8988T (cell line): ENCODE results near the gene UBXN2A.

Experiments used
- DNase-seq: peaks from one replicate; pipeline ENCODE4 v3.0.0; 2011

UBXN2A gene, protein sequence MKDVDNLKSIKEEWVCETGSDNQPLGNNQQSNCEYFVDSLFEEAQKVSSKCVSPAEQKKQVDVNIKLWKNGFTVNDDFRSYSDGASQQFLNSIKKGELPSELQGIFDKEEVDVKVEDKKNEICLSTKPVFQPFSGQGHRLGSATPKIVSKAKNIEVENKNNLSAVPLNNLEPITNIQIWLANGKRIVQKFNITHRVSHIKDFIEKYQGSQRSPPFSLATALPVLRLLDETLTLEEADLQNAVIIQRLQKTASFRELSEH

DNA sequence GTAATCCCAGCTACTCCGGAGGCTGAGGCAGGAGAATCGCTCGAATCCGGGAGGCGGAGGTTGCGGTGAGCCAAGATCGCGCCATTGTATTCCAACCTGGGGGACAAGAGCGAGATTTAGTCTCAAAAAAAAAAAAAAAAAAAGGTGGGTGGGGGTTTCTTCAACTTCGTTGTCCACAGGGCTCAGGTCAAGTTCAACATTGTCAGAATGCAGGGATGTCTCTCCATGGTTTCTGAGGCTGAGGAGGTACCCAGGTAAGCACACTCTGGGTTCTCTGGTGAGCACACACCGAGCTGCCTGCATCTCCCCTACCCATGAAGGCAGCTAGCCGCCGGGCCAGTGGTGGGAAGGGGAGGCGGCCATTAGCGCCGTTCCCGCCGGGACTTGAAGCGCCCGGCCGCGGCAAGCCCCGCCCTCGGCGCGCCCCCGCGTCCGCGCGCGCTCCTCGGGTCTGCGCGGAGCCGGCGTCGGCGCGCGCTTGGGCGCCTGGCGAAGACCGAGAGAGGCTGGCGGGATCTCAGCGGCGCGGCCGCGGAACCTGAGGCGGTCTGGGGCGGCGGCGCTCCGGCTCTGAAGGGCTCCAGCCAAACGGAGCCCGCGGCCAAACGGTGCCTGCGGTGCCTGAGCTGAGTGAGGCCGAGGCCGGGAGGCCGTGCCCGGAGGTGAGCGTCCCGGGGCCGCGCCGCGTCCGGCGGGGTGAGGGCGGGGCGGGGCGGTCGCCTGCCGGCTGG, at the start of gene UBXN2A:
Gene UBXN2A (plus strand): TSS at position 477 of the 731 bp plus-strand sequence. CDS start 17,852 bp downstream, outside the sequence.
- peak; percentile 82 for DNase-seq

DNA sequence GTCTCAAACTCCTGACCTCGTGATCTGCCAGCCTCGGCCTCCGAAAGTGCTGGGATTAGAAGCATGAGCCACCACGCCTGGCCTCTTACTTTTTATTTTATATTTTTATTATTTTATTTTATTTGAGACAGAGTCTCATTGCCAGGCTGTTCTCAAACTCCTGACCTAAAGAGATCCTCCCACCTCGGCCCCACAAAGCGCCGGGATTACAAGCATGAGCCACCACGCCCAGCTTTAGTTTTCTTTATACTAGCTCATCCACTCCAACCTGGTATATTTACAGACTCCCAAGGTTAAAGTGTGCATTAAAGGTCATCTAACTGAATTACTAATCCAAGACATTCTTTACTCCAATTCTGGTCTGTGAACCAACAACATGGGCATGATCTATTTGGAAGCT, 40.1 kb upstream of the UBXN2A start:
- DNase-seq, result no peak

DNA sequence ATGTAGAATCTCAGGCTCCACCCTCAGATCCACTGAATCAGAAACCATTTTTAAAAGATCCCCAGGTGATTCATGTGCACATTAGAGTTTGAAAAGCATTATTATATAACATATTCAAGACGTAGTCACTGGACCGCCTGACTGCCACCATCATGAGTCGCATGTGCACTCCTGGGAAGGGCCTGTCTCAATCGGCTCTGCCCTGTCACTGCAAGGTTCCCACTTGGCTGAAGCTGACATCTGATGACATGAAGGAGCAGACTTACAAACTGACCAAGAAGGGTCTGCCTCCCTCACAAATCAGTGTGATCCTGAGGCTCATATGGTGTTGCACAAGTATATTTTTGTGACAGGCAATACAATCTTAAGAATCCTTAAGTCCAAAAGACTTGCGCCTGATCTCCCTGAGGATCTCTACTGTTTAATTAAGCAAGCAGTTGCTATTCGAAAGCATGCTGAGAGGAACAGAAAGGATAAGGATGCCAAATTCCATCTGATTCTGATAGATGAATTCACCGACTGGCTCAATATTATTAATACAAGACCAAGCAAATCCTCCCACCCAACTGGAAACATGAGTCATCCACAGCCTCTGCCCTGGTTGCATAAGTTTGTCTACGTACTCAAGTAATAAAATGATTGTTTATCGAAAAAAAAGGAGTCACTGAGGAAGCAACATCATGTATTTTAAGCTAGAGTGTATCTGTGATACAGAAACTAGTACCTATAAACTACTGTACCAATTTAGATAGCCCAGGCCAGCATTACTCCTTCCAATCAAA, 39.5 kb upstream of the UBXN2A start:
- no peak for DNase-seq

DNA sequence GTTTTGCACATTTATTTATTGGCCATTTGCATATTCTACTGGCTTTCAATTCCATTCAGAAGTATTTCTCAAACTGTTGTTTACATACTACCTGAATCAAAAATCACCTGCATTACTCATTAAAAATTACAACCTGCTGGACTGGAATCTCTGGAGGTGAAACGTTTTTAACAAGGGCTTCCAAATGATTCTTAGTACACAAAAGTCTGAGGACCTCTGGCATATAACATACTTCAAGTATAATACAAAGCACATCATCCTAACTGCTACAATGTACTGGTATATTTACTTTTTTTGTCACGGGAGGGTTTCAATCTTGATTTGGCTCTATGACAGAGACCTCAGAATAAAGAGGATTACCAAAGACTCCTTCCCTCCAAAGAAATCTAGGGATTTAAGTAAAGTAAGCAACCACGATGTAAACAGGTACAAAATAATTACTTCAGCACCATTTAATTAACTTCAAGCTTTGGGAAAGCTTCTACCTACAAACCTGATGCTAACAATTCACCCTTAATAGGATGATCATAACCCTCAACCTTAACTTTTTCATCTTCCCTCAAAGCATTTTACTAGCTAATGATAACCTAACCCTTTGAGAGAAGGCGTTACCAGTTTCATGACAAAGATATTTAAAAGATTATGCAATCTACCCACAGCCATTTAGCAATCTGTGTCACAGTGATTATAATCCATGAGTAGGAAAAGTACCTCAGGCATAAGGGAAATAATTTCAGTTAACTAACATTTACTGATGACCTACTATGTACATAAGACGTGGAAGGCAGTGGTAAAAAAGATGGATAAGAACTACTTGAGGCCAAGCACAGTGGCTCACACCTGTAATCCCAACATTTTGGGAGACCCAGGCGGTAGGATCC, 38.1 kb upstream of the UBXN2A start:
- DNase-seq, result no peak

DNA sequence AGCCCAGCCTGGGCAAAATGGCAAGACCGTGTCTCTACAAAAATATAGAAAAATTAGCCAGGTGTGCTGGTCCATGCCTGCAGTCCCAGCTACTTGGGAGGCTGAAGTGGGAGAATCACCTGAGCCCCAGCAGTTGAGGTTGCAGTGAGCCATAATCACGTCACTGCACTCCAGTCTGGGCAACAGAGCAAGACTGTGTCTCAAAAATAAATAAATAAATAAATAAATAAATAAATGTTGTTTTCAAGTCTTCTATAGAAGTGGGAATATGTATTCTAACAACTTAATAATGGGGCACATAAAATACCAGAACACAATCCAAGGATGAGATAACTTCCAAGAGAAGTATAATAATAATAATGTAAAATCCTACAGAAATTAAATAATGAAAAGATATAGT, 37.2 kb upstream of the UBXN2A start:
- DNase-seq, result no peak

DNA sequence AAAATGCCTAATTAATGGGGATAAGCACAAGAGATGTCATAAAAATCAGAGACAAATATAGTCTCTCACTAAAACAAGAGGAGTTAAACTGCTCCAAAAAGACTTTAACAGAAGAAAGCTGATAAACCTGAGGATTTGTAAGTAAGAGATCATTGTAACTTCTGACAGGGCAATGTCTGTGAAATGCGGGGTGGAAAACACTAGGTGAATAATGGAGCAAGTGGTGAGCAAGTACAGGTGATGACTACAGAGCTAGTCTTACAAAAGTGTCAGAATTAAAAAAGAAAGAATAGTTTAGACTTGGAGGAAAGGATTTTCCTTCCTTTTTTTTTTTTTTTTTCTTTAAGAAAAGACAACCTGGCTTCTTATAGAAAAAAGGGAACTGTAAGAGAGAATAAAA, 36.0 kb upstream of the UBXN2A start:
- DNase-seq, result no peak

DNA sequence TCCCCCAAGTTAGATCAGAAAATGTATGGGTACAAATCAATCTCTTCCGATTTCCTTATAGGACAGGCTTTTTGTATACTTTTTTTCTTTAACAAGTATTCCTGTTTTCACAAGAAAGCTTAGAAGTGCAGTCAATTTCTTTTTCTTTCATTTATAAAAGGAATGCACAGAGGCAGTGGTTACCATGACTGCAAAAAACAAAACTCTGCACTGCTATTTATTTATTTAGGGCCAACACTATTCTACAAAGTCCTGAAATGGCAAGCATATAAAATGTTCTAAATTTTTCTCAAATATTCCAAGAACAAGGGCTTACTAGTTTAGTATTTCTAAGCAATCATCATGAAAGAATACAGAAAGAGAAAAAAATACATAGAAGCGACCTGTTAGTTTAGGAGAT, 35.6 kb upstream of the UBXN2A start:
- DNase-seq, result no peak

DNA sequence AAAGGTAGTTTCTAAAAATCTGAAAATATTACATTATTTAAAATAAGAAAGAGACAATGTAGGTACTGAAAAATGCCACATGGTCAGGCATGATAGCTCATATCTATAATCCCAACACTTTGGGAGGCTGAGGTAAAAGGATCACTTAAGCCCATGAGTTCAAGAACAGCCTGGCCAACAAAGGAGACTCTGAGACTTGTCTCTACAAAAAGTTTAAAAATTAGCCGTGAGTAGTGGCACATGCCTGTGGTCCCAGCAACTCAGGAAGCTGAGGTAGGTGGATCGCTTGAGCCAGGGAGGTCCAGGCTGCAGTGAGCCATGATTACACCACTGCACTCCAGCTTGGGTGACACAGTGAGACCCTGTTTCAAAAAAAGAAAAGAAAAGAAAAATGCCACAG, 35.1 kb upstream of the UBXN2A start:
- no peak for DNase-seq

DNA sequence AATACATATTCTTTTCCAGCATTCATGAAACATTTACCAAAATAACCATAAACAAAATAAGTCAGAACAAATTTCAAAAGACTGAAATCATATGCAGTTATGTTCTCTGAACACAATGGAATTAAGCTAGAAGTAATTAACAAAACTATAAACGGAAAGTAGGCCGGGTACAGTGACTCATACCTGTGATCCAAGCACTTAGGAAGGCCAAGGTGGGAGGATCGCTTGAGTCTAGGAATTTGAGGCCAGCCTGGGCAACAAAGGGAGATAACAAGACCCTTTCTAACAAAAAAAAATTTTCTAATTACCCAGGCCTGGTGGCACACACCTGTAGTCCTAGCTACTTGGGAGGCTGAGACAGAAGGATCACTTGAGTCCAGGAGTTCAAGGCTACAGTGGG, 28.2 kb upstream of the UBXN2A start:
- DNase-seq, result no peak

DNA sequence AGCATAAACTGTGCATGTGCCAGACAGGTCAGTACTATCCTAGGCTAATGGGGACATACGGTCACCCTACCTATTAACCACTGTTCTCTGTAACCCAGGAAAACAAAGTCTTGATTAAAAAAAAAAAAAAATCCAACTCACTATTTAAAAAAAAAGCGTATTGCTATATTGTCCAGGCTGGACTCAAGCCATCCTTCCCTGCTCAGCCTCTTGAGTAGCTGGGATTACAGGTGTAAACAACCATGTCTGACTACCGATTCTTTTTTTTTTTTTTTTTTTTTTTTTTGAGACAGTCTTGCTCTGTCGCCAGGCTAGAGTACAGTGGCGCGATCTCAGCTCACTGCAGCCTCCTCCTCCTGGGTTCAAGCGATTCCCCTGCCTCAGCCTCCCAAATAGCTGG, 24.9 kb upstream of the UBXN2A start:
- DNase-seq, result no peak

DNA sequence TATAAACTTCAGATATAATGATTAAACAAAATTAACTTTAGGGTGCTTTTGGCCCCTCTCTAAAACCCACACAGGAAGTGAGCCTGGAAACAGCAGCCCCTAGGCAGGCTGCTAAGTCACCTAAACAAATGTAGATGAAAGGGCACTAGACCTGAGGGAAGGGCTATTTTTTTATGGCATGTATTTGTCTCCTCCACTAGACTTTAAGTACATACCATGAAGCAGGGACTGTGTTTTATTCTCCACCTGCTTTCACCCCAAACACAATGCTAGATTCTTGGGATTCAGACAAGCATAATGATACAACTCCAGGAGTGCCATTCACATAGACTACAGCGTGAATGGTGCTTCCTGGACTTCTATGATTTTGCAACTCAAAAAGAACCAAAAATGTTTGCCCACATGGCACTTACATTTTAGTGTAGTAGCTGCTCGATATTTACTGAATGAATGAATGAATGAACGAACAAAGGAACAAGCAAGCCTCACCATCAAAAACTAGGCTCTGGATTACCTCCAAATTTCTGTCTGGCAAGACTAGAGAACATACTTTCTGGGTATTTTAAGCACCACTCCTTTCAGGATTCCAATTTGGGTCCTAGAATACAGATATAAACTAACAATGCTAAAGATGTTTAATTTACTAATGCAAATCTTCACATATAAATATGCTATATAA, 23.4 kb upstream of the UBXN2A start:
- no peak for DNase-seq

DNA sequence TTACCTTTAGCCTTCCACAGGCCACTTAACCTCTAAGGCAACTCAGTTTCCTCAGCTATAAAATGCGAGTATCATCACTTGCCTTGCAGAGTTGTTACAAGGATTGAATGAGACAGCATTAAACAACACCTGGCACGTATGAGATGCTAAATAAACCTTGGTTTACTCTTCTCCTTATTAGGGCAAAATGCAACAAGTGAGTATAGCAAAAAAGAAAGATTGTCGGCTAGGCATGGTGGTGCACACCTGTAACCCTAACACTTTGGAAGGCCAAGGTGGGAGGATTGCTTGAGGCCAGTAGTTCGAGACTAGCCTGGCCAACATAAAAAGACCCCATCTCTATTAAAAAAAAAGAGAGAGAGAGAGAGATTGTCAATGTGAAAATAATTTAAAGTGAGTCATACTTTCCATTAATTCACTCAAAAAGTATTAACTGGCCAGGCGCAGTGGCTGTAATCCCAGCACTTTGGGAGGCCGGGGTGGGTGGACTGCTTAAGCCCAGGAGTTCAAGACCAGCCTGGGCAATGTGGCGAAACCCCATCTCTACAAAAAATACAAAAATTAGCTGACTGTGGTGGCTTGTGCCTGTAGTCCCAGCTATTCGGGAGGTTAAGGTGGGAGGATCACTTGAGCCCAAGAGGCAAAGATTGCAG, 21.3 kb upstream of the UBXN2A start:
- no peak for DNase-seq

DNA sequence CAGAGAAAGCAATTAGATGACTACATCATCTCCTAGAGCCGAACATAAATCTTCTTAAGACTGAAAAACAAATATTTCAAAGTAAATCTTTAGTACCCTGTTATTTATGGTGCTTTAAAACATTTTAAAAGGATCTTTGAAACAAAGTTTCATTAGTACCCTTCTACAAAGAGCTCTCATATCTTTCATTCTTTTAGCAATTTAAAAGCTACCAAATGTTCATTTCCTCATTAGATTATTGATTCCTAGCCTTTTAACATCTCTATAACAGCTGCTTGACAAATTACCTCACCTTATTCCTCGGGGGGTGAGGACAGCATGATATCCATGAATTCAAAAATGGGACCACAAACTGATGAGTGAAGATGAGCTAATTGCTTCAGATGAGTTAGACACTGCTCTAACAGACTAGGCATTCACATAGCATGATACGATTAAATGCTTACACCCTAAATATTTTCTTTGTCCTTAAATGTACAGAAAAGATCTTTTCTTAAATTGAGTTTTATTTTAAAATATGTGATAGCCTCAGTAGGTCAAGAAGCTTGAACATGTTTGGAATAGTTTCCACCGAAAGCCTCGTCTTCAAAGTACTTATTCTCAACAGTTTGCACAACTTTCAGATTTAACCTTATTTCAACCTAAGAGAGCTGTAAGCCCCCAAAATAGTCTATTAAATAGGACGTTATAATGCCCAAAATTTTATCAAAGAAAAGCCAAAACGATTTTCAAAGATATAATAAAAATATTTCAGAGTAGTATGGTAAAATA, 15.5 kb upstream of the UBXN2A start:
- no peak for DNase-seq

DNA sequence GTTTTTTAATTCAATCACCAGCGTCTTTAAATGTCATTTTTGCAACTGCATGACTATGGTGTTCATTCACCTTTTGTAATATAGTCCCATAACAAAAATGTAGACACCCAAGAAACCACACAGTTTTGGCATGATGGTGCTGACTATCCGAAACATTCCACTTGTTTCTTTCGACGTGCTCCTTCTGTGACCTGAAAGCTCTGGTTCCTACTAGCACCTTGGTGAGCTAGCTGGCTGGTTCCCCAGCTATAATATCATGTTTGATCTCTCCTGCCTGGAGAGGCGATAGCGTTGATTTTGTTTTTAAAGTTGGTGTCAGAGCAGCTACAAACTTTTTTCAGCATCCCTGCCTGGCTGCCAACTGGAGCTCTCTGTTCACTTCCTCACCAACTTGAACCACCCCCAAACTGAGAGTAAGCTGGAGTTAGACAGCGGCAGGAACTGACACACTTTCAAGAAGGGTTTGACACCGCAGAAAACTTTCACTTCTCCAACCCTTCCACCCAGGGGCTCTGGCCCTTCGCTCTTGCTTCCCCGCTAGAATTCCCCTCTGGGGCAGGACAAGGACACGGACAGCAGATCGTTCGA, 14.5 kb upstream of the UBXN2A start:
- no peak for DNase-seq

DNA sequence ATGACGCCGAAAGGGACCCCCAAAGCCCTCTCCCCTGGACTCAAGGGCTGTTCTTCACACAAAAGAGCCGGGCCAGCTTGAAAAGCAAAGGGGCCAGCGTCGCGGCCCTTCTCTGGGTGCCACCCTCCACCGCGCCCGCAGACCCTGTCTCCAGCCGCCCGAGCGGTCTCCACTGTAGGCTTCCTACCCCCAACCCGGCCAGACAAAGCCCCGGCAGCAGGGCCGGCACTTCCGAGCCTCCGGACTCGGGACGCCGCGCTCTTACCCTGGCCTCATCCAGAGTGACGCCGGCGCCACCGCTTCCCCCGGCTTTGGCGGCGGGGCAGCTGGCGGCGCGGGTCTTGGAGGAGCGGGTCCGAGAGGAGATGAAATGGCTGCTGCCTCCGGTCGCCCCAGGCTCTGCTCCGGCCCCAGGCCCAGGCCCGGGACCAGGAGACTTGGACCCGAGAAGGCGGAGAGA, 13.9 kb upstream of the UBXN2A start:
- DNase-seq, result no peak

DNA sequence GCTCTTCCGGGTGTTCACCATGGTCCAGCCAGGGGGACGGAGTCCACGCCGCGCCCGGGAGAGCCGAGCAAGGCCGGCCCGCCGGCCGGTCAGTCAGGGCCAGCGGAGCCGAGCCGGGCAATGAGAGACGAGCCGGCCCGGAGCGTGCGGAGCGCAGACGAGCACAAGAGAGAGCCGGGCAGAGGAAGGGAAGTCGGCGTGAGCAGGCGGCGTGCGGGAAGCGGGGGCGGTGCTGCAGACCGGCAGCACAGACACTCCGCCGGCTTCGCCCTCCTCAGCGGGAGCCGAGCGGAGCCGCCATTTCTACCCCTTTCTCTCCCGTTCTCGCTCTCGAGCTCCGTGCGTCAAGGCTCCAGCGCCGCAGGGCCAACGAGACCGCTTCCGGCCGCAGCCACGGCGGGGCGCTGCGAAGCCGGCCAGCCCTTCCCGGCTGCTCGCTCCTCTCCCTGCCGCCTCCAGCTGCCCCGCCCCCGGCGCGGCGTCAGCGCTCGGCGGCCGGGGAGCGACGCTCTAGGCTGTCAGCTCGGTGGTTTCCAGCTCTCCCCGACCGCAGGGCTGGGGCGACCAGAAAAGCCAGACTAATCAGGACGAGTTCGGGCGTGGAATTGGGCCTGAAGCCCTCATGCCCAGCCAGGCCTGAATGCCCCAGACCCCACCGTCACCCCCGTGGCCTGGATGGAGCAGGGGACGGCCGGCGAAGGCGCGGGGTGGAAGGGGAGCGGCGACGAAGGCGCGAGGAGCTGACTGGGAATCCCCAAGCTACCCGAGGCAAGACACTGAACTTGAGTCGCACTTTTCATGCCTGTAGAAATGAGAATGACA, 13.3 kb upstream of the UBXN2A start, which contains the start of gene ATAD2B:
Gene ATAD2B (minus strand): TSS at position 374 of the 822 bp plus-strand sequence. CDS start 353 bp downstream, at position 21.
- peak; percentile 74 for DNase-seq

DNA sequence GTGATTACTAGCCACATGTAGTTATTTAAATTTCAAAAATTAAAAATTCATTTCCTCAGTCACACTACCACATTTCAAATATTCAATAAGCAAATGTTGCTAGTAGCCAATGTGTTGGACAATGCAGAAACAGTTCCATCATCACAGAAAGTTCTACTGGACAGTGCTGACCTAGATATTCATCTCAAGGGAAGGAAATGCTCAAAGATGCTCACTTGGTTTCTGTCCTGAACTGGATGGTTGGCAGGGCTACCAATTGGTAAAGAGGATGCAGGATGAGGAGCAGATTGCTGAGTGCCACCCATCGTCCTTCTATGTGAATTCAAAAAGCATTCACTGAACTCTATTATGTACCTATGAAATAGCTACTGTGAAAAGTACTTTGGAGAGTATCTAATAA, 6.0 kb upstream of the UBXN2A start:
- DNase-seq, result no peak

DNA sequence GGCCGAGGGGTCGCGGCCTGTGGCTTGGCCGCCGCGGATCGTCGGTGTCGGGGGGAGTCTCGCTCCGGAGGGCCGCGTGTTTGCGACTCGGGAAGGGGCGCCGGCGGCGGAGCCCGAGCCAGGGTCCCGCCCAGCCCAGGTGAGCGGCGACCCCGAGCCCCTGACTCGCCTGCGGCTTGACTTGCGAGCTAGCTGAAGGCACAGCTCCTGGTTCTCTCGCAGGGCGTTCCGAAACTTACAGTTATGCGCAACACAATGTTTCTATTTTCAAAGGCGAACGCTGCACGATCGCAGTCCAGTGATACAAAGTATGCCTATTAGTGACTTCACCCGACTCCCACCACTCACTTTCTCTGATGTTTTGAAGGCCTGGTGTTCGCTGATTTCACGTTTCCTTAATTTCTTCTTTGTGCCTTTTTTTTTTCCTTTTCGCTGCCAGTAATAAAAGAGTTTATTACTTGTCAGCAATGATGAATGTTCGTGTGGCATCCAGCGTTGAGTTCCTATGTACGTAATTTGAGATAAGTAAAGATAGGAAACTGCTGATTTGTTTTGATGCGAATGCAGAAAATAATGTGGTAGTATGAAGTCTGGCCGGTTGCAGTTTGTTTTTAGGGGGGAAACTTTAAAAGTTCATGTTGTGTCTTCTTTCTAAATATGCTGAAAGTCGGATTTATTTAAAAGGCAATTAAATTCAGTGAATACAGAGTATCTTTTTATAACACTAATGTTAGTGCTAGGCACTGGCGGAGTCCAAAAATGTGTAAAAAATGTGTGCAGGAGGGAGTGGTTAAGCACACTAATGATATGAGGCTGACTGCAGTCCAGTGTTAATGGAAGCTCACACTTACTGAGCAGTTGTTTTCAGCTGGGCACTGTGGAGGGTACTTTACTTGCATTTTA, 706 bp downstream of the UBXN2A start:
- no peak for DNase-seq
